IPS-NIHi7 (cell line): Measurements from ENCODE around the gene SIRT2.
A peak's percentile ranks its signal among the peaks of the same experiment; 100 is the strongest.
"Not testable (repeated sequence)": the region's sequence is repeated elsewhere in the genome, so short reads cannot be mapped to it uniquely, and the experiment has no call there.

Experiments used
- DNase-seq: peaks from one replicate; pipeline ENCODE4 v3.0.0; 2012; ENCODE audit warnings: mixed read lengths; ENCODE audit errors: extremely low spot score

Gene SIRT2

DNA sequence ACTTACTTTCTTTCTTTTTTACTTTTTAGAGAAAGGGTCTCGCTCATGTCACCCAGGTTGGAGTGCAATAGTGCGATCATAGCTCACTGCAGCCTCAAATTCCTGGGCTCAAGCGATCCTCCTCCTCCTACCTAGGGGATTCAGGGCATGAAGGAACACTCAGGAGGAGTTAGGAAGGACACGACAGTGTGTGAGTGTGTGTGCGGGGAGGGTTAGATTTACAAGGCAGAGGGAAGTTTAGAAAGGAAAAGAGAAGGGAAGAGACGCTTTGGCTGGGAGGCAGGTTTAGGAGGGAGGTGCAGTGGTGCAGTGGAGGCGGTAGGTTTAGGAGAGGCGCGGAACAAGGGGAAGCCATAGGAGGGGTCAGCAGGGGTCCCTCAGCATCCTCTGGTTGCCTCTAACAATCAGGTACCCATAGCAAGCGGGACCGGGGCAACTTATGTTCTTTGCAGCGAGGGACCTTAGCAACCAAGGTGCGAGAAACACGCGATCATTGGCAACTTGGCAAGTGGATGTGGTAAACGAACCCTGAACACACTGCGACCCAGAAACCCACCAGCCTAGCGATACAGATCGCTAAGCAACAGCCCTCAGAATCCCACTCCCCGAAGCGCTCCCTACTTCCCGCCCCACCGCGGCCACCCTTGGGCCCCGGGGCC is 501 bp downstream of the SIRT2 start:
- DNase-seq = no peak

GRCh38 chr19:38894968-38895367 is 4.5 kb downstream of the SIRT2 start:
- DNase-seq = no peak

GRCh38 chr19:38893341-38893771 is 6.1 kb downstream of the SIRT2 start:
- DNase-seq = no peak

GRCh38 chr19:38892841-38893240 is 6.6 kb downstream of the SIRT2 start:
- no peak for DNase-seq

- no peak for DNase-seq
These were observed 7.6 kb downstream of the SIRT2 start for GRCh38 chr19:38891771-38892170.

DNA sequence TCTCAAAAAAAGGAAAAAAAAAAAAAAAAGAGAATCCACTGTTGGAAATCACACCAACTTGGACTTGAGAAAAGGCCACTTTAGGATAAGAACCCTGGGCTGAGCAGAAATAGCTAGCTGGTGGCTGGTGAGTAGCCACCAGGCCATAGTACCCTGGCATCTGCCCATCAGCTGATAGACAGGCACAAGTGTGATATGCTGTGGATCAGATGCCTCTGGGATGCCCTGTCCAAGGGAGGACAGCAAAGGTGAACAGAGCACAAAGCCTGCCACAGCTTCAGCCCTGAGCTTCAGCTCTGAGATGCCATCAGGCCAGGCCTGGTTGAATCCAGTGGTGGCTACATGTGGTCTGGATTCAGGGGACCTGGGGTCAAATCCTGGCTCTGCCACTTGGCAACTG is 8.7 kb downstream of the SIRT2 start:
- no peak for DNase-seq

GRCh38 chr19:38889803-38890202 is 9.6 kb downstream of the SIRT2 start:
- no peak for DNase-seq

DNA sequence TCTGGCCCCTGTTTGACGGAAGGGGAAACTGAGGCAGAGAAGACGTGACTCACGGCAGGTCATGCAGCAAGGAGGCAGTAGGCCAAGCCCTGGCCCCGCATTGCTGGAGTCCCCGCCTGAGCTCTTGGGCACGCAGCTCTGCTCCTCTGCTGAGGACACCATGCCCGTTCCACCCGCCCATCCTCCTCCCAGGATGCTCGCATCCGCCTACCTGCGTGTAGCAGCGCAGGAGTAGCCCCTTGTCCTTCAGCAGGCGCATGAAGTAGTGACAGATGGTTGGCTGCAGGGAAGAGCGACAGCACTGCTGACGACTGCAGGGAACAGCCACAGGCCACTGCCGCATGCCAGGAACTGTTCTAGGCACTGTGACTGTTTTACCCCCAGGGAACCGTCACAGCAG is 10.5 kb downstream of the SIRT2 start:
- no peak for DNase-seq

DNA sequence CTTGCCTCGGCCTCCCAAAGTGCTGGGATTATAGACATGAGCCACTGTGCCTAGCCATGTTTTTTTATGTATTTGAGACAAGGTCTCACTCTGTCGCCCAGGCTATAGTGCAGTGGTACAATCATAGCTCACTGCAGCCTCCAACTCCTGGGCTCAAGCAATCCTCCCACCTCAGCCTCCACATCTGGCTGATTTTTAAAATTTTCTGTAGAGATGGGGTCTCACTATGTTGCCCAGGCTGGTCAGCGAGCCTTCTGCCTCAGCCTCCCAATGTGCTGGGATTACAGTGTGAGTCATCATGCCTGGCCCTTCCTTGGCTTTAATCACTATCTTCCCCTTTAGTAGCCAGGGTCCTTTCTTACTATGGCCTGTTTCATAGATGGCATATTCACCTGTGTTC is 14.7 kb downstream of the SIRT2 start:
- not testable (repeated sequence) for DNase-seq

DNA sequence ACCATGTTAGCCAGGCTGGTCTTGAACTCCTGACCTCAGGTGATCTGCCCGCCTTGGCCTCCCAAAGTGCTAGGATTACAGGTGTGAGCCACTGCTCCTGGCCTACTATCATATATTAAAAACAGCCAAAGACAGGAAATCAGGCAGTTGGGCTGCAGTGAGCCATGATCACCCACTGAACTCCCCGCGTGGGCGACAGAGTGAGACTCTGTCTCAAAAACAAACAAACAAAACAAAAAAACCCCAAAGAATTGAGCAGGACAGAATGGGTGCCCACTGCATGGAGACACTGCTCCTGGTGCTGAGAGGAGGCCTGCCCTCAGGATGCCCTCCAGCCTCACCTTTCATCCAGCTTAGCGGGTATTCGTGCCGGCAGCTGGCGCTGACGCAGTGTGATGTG is 16.1 kb downstream of the SIRT2 start:
- DNase-seq = no peak

- peak; percentile 3 for DNase-seq
These were observed 18.4 kb downstream of the SIRT2 start for GRCh38 chr19:38880882-38881609.

DNA sequence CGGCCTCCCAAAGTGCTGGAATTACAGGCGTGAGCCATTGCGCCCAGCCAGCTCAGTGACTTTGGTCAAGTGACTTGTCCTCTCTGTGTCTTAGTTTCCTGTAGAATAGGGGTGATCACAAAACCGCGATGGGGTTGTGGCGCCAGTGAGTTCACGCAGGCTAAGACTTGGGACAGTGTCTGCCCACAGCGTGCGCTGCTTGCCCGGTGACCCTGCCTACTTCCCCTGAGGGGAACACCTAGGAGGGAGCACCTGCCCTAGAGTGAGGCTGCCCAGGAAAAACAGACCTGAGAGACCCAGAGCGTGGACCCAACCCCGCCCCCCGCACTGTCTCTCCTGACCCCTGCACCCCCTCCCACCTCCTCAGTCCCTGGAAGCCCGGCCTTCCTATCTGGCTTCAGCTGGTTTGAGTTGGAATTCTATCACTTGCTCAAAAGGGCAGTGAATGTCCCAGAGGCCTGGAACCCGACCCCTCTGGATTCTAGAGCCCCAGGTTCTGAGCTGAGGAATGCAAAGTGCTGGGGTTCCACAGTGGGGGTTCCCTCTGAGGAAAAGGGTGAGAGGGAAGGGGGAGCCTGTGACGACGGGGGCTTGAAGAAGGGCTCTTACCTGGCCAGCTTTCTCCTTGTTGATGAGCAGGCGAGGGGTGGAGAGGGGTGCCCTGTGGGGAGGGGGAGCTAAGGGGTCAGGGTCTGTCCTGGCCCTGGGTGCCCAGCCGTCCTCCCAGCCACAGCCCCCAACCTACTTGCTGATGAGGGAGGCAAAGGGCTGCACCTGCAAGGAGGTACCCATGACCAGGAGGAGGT is 19.1 kb downstream of the SIRT2 start:
- peak; percentile 12 for DNase-seq

DNA sequence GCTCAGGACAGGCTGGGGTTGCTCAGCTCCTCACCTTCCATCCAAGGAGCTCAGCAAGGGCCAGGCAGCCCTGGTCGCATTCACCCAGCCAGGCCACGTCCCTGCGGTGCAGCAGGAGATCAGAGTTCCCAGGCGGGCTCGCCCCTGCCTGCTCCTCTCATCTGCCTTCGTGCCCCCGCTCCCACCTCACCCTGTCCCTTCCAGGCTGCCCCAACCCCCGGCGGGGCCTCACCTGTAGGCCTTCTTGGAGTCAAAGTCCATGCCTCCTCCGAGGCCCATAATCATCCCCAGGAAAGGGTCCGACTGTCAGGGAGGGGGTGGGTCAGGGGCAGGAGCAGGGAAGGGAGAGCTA is 20.0 kb downstream of the SIRT2 start:
- no peak for DNase-seq

DNA sequence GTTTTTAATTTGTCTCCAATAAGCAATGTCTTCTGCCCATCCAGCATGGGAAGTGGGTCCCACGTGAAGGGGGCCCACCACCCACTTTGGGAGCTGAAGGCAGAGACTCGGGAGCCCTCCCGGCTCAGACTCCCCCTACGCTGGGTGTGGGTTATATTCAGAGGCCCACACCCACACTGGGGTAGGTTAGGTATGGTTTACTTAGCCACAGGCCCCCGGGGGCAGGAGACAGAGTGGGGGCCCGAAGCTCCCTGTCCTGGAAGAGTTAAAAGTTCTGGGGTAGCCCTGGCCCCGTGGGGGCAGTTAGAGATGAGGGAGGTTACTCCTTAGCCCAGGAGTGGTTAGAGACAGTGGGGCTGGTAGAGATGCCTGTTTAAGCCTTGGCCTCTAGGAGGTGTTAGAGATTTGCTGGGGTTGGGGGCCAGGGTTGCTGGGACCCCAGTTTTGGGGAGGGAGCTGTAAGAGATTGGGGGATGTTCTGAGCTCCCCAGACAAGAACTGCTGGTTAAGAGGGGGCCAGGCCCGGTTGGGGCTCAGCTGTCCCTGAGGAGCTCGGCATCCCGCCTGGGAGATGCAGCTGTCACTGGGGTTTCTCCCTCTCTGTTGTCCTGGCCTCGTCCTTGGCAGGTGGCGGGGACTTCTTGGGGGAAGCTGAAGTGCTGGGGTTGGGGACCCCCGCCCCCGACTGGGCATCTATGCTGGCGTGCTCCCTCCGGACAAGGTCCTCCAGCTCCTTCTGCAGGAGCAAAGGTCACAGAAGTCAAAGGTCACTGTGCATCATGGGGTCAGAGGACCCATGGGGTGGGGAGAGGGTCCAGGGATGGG is 20.6 kb downstream of the SIRT2 start:
- DNase-seq = peak; percentile 18

DNA sequence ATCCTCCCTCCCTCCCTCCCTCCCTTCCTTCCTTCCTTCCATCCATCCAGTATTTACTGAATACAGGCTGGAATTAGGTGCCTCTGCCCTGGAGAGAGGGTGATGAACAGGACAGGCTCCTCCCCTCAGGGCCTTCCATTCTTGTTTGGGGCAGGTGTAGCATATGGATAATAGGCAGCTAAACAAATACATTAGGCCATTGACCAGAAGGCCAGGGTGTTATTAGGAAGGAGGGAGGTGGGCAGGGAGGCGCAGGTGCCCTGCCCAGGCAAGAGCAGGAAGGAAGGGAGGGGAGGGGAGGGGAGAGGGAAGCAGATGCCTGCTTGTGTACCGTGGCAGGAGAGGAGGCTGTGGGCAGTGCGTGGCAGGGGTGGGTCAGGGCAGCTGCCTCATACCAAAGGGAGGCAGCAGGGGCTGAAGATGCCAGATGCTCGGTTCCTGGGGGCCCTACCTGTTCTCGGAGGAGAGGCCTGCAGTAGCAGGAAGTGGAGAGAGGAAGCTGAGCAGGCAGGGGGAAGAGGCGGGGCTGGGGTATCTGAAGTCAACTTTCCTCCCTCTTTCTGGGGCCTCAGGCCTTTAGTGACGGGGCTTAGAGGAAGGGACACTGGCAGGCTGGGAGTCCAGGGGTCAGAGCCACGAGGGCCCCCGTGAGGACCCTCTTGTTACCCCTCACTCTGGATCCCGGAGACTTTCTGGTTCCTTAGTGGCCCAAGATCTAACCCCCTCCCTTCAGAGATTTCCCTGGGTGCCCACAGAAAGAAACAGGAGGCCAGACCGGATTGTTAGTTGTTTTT is 21.4 kb downstream of the SIRT2 start, which contains the start of gene RINL:
Gene RINL, minus strand, starts transcription at position 495 of the 794 bp plus-strand sequence. CDS start 1,533 bp downstream, outside the sequence.
- DNase-seq = peak; percentile 31

DNA sequence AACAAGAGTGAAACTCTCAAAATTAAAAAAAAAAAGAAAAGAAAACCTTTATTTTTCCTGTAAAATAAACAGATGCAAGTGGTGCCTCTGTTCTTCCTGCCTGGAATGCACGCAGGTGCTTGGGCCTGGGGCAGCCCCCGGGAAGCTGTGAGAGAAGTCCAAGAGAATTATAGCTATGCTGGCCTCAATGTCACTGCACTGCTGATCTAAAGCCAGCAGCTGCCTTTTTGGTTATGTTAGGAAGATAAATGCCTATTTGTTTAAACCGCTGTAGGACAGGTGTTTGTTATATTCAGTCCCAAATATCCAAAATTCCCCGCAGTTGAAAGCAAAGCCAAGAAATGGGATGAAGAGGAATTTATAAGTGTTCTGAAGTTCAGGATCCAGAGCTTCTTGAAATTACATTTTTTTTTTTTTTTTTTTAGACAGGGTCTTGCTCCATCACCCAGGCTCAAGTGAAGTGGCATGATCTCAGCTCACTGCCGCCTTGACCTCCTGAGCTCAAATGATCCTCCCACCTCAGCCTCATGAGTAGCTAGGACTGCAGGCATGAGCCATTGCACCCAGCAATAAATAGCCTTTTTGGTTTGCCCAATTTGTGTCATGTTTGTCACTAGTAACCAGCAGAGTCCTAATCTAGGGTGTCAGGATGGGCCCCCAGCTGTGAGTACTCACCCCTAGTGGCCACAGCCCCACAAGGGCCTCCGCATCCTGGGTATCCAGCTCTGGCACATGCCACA is 23.6 kb downstream of the SIRT2 start:
- no peak for DNase-seq

DNA sequence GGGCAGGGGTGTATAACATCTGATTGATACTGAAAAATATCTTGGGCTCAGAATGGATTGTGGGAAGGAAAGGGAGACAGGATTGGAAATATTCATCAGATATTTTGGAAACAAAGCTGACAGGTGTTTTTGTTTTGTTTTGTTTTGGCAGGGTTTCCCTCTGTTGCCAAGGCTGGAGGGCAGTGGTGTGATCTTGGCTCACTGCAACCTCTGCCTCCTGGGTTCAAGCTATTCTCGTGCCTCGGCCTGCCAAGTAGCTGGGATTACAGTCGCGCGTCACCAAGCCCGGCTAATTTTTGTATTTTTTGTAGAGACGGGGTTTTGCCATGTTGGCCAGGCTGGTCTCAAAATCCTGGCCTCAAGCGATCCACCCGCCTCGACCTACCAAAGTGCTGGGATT is 26.0 kb downstream of the SIRT2 start:
- not testable (repeated sequence) for DNase-seq

GRCh38 chr19:38870612-38871011 is 28.8 kb downstream of the SIRT2 start:
- DNase-seq = peak; percentile 11

DNA sequence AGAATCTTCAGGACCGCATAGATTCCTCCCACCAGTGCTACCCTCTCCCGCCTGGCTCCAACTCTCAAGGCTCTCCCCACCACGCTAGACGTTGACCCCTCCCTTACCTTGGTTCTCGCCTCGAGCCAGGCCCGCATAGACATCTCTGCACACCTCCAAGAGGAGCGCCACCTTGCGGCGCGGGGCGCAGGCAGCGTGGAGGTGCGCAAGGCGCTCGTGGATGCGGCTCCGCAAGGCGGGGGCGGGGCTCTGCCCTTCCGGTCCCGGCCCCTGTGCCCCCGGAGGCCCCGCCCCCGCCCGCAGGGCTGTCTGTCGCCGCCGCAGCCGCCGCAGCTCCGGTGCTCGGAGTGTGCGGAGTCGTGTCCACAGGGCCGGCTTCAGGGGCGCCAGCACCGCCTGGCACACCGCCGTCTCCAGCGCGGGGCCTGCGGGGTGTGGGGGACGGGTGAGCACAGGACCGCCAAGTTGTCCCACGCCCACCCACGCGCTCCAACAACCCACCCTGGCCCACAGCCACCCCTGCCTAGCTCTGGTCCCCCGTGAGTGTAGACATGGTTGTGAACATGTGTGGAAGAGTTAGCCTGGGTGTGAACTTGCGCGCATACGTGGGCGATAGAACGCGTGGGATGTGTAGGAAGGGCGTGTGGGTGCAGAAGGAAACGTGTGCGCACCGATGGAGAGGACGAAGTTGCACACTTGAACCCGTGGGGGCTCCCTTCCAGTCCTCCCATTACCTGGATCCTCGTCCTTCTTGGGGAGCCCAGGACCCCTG is 29.4 kb downstream of the SIRT2 start:
- peak; percentile 87 for DNase-seq
